Rectal smooth muscle tissue (tissue), 1 donor: ENCODE data around the gene CAMSAP1.

Experiments
- H3K27ac ChIP-seq: one replicate; pipeline ENCODE4 v1.7.0; 2013; ENCODE audit warnings: low read depth, low read length, inconsistent platforms
- H3K27me3 ChIP-seq: one replicate; pipeline ENCODE4 v1.7.0; 2013; ENCODE audit warnings: low read length; ENCODE audit not compliant: control insufficient read depth, insufficient read depth
- H3K36me3 ChIP-seq: one replicate; pipeline ENCODE4 v1.7.0; 2013; ENCODE audit warnings: low read length; ENCODE audit not compliant: control insufficient read depth, insufficient read depth
- H3K4me1 ChIP-seq: one replicate; pipeline ENCODE4 v1.7.0; 2013; ENCODE audit warnings: low read length; ENCODE audit not compliant: control insufficient read depth, insufficient read depth
- H3K4me3 ChIP-seq: one replicate; pipeline ENCODE4 v1.7.0; 2013; ENCODE audit warnings: low read length
- H3K9ac ChIP-seq: one replicate; pipeline ENCODE4 v1.7.0; 2013; ENCODE audit warnings: low read length

The CAMSAP1 gene

GRCh38 chr9:135821733-135822373, 85.5 kb downstream of the CAMSAP1 start:
- peaks cover 36% of the 10 kb centered on the region for H3K36me3 ChIP-seq
- H3K9ac ChIP-seq: no peak overlapping the region

GRCh38 chr9:135821116-135821515, 86.2 kb downstream of the CAMSAP1 start:
- Histone ChIP-seq H3K9ac (no peak overlapping the region), H3K27ac (no peak overlapping the region), H3K4me1 (no peaks in the 10 kb centered on the region), H3K4me3 (no peak overlapping the region), H3K36me3 (peaks cover 43% of the 10 kb centered on the region), H3K27me3 (no peaks in the 10 kb centered on the region)

More at GRCh38 chr9:135821733-135822373, 85.5 kb downstream of the CAMSAP1 start:
- Histone ChIP-seq H3K27me3 (no peaks in the 10 kb centered on the region), H3K4me1 (no peaks in the 10 kb centered on the region), H3K4me3 (no peak overlapping the region), H3K27ac (no peak overlapping the region)

- Histone ChIP-seq H3K36me3 (peaks cover 48% of the 10 kb centered on the region), H3K4me3 (no peak overlapping the region), H3K9ac (no peak overlapping the region), H3K4me1 (no peaks in the 10 kb centered on the region), H3K27ac (no peak overlapping the region), H3K27me3 (no peaks in the 10 kb centered on the region)
Observed at GRCh38 chr9:135820661-135821060, 86.7 kb downstream of the CAMSAP1 start.

DNA sequence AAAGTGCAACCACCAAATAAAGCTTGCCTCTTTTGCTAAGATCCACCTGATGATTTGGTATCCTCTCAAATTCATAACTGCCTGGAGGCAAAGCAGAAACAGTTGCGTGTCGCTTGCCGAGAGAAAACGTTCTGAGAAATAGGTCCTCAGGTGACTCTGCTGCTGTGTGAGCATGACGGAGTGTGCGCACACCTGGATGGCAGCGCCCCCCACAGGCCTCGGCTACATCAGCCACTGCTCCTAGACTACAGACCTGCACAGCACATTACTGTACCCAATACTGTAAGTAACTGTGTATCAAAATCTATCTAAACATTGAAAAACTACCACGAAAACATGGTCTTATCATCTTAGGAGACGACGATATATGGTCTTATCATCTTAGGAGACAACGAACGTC, 87.4 kb downstream of the CAMSAP1 start:
- H3K27ac ChIP-seq: no peak overlapping the region
- peaks cover 50% of the 10 kb centered on the region for H3K36me3 ChIP-seq
- no peak overlapping the region for H3K4me3 ChIP-seq
- H3K27me3 ChIP-seq: no peaks in the 10 kb centered on the region
- H3K9ac ChIP-seq: no peak overlapping the region
- no peaks in the 10 kb centered on the region for H3K4me1 ChIP-seq

- Histone ChIP-seq H3K4me1 (no peaks in the 10 kb centered on the region), H3K4me3 (no peak overlapping the region), H3K36me3 (peaks cover 49% of the 10 kb centered on the region), H3K9ac (no peak overlapping the region), H3K27ac (no peak overlapping the region), H3K27me3 (no peaks in the 10 kb centered on the region)
Observed at GRCh38 chr9:135818718-135819475, 88.4 kb downstream of the CAMSAP1 start.

DNA sequence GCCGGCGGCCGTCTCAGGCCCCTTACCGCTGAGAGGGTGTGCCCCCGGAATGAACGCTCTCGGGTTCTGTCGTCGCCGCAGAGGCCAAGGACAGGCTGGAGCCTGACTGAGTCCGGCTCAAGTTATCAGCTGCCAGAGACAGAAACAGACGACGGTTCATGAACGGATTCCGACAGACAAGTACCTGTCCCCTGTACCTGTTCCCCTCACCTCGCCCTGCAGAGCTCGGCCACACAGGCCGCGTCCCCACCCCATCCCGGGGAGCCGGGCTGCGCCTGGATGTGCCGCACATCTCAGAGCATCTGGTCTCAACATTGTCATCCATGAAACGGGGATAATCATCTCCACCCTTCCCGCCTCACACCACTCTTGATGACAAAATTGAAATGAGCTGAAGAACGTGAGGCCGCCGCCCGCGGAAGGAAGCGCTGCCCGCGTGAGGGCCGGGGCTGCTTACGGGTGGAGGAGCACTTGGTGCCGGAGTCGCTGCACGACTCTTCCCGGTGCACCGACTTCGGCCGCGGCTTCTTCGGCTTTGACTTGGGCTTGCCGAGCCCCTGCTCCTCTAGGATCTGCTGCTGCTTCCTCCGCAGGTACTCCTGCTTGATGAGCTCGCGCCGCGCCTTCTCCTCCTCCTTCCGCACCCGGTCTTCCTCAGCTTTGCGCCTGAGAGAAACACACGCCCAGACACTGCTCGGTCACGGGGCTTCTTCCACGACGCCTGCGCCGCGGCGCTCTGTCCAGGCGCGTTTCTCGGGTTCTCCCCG, 89.2 kb downstream of the CAMSAP1 start:
- H3K9ac ChIP-seq: no peak overlapping the region
- H3K4me1 ChIP-seq: no peaks in the 10 kb centered on the region
- H3K27ac ChIP-seq: no peak overlapping the region
- peaks cover 52% of the 10 kb centered on the region for H3K36me3 ChIP-seq
- no peaks in the 10 kb centered on the region for H3K27me3 ChIP-seq
- no peak overlapping the region for H3K4me3 ChIP-seq

- no peak overlapping the region for H3K9ac ChIP-seq
- no peaks in the 10 kb centered on the region for H3K27me3 ChIP-seq
- H3K4me1 ChIP-seq: no peaks in the 10 kb centered on the region
- H3K4me3 ChIP-seq: no peak overlapping the region
- peaks cover 48% of the 10 kb centered on the region for H3K36me3 ChIP-seq
- no peak overlapping the region for H3K27ac ChIP-seq
Observed at GRCh38 chr9:135816651-135816970, 90.7 kb downstream of the CAMSAP1 start.

- H3K27me3 ChIP-seq: no peaks in the 10 kb centered on the region
- H3K4me1 ChIP-seq: no peaks in the 10 kb centered on the region
- no peak overlapping the region for H3K4me3 ChIP-seq
- H3K27ac ChIP-seq: no peak overlapping the region
- no peak overlapping the region for H3K9ac ChIP-seq
- peaks cover 50% of the 10 kb centered on the region for H3K36me3 ChIP-seq
Observed at GRCh38 chr9:135815830-135816650, 91.3 kb downstream of the CAMSAP1 start.

DNA sequence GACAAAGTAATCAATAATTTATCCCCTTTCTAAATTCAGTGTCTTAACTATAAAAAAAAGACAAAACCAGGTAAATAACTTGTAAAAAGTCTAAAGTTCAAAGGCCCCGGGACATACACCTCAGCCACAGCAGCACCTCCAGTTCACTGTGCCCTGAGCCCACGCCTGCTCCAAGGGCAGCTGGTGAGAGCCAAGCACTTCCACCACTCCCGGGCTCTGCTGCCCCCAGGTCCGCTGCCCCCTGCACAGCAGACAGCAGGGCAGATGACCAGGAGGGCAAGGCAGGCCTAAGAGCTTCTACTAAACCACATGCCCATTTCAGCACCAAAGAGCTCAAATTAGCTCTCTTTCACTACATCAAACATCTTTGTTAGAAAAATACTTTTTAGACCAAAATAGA, 91.9 kb downstream of the CAMSAP1 start:
- Histone ChIP-seq H3K4me3 (no peak overlapping the region), H3K4me1 (no peaks in the 10 kb centered on the region), H3K27ac (no peak overlapping the region), H3K27me3 (no peaks in the 10 kb centered on the region), H3K36me3 (peaks cover 52% of the 10 kb centered on the region), H3K9ac (no peak overlapping the region)

GRCh38 chr9:135814421-135815095, 92.8 kb downstream of the CAMSAP1 start:
- Histone ChIP-seq H3K4me1 (no peaks in the 10 kb centered on the region), H3K9ac (no peak overlapping the region), H3K27ac (no peak overlapping the region), H3K36me3 (peaks cover 52% of the 10 kb centered on the region), H3K27me3 (no peaks in the 10 kb centered on the region), H3K4me3 (no peak overlapping the region)

DNA sequence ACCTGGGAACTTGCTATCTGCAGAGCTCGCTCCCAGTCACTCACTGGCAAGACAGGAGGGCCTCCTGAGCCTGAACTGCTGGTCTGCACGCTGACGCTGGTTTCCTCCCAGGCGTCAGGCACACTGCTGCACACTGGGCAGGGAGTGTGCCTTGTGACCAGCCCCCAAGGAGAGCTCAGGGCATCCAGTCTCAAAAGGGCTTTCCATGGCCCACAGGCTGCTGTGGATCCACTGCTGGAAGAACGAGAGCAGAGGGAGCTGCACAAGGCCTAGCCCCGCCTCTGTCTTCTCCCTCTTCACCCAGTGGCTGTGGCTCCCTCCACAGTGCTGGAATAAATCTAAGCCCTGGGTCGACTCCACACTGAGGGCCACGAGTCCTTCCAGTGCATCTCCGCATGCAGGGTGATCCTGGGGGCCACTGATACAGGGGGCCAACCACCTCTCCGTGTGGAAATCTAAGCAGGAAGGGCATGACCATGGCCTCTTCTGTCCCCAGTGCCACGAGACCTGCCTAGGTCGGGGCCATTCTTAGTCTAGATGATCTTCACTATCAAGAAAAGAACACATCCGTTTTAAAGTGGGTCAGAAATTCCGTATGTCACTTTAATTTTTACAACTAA, 93.6 kb downstream of the CAMSAP1 start:
- Histone ChIP-seq H3K4me3 (no peak overlapping the region), H3K36me3 (peaks cover 52% of the 10 kb centered on the region), H3K27me3 (no peaks in the 10 kb centered on the region), H3K27ac (no peak overlapping the region), H3K9ac (no peak overlapping the region), H3K4me1 (no peaks in the 10 kb centered on the region)
